ENCODE measurements around the gene ZBTB38. TPM values are rescaled to one million over a fixed set of nuclear protein-coding genes. Genes with fewer than 3 reads are reported as not detected.

ZBTB38 gene
- total and polyA plus RNA-seq, 2 of the 13 experiments (the other 11 are each of a cell fraction or from before 2014, with no cell fraction given): 26.8 to 51.7 TPM

DNA sequence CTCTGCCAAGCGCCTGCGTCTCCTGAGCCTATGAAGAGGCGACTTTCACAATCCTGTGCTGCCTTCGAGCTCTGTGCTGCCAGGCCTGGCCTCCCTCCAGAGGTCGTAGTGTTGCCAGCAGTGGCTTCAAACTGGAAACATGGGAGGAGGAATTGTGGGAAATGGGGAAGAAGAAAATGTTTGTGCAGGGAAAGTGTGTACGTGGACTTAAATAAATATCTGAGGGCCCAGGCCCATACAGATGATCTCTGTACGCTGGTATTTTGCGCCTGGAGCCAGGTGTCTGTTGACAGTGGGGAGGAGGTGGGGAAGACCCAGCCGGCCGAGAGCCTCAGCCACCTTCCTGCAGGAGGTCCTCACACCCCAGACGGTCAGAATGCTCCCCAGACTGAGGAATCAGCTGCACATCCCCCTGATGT lies 44.6 kb downstream of the ZBTB38 start (continued):
- TF ChIP-seq ZNF446 (CRISPR knock-in tag; IDR thresholded peaks at IDR 0.05) (no peak), ZNF713 (CRISPR knock-in tag; IDR thresholded peaks at IDR 0.05) (no peak), ZNF570 (CRISPR knock-in tag; IDR thresholded peaks at IDR 0.05; ENCODE audit: borderline replicate concordance) (no peak), MLLT10 (CRISPR knock-in tag; IDR thresholded peaks at IDR 0.05) (no peak), PHF5A (CRISPR knock-in tag; IDR thresholded peaks at IDR 0.05; ENCODE audit: low read depth, unreplicated experiment) (no peak), ZNF430 (CRISPR knock-in tag; IDR thresholded peaks at IDR 0.05) (peak; percentile 64; the same call in 1 of the 2 replicates), IRF2 (CRISPR knock-in tag; IDR thresholded peaks at IDR 0.05) (peak; percentile 82), HOXD1 (CRISPR knock-in tag; IDR thresholded peaks at IDR 0.05) (0 out of 2 replicates have a peak, but pooled peaks have one; percentile 51), ZNF605 (CRISPR knock-in tag; IDR thresholded peaks at IDR 0.05) (no peak; the same call in 1 of the 2 replicates), ZBTB3 (CRISPR knock-in tag; IDR thresholded peaks at IDR 0.05; ENCODE audit: borderline replicate concordance, low read depth) (0 out of 2 replicates have a peak, but pooled peaks have one; percentile 21), ZNF264 (CRISPR knock-in tag; IDR thresholded peaks at IDR 0.05) (peak; percentile 21; the same call in 1 of the 2 replicates)
- TF ChIP-seq, protein P1, sequence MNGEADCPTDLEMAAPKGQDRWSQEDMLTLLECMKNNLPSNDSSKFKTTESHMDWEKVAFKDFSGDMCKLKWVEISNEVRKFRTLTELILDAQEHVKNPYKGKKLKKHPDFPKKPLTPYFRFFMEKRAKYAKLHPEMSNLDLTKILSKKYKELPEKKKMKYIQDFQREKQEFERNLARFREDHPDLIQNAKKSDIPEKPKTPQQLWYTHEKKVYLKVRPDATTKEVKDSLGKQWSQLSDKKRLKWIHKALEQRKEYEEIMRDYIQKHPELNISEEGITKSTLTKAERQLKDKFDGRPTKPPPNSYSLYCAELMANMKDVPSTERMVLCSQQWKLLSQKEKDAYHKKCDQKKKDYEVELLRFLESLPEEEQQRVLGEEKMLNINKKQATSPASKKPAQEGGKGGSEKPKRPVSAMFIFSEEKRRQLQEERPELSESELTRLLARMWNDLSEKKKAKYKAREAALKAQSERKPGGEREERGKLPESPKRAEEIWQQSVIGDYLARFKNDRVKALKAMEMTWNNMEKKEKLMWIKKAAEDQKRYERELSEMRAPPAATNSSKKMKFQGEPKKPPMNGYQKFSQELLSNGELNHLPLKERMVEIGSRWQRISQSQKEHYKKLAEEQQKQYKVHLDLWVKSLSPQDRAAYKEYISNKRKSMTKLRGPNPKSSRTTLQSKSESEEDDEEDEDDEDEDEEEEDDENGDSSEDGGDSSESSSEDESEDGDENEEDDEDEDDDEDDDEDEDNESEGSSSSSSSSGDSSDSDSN (CRISPR knock-in tag; IDR thresholded peaks at IDR 0.05): peak; percentile 66
- TF ChIP-seq, protein P2, sequence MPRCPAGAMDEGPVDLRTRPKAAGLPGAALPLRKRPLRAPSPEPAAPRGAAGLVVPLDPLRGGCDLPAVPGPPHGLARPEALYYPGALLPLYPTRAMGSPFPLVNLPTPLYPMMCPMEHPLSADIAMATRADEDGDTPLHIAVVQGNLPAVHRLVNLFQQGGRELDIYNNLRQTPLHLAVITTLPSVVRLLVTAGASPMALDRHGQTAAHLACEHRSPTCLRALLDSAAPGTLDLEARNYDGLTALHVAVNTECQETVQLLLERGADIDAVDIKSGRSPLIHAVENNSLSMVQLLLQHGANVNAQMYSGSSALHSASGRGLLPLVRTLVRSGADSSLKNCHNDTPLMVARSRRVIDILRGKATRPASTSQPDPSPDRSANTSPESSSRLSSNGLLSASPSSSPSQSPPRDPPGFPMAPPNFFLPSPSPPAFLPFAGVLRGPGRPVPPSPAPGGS (CRISPR knock-in tag; IDR thresholded peaks at IDR 0.05): no peak

Data from HepG2 (cell line).